Stimulated activated CD8-positive, alpha-beta memory T cell treated with anti-CD3 and anti-CD28 coated beads, Interleukin-7, amount 100 ng/mL, for 1 hour (primary cell): ENCODE results near the gene RALGDS.

Experiments
- DNase-seq, 2 donors: peaks; one replicate each; pipeline ENCODE4 v3.0.0-alpha.2; 2020; ENCODE audit warnings: low read depth in 2 of 2

The RALGDS gene

GRCh38 chr9:133051966-133052539 is 69.0 kb downstream of the RALGDS start:
- no peak for DNase-seq

GRCh38 chr9:133051281-133051900 is 69.6 kb downstream of the RALGDS start:
- no peak for DNase-seq

GRCh38 chr9:133050781-133051180 is 70.3 kb downstream of the RALGDS start:
- DNase-seq, result no peak

GRCh38 chr9:133050142-133050541 is 70.9 kb downstream of the RALGDS start:
- DNase-seq, result no peak

- no peak for DNase-seq
Measured at GRCh38 chr9:133049043-133049442, 72.0 kb downstream of the RALGDS start.

GRCh38 chr9:133048595-133048994 is 72.4 kb downstream of the RALGDS start:
- DNase-seq, result no peak
